NB4 (cell line): ENCODE measurements around the gene ZNF483.

Experiments used
- CTCF ChIP-seq: IDR thresholded peaks from one replicate; pipeline ENCODE4 v1.5.1; 2012; ENCODE audit warnings: low read depth, low read length
- MAX ChIP-seq: IDR thresholded peaks from 2 replicates; pipeline ENCODE4 v1.6.1; 2011; ENCODE audit warnings: low read depth, low read length
- MYC ChIP-seq: IDR thresholded peaks from 2 replicates; pipeline ENCODE4 v1.6.1; 2011; ENCODE audit warnings: low read depth, low read length
- POLR2A ChIP-seq: IDR thresholded peaks from 2 replicates; pipeline ENCODE4 v1.6.1; 2011; ENCODE audit warnings: mild to moderate bottlenecking; ENCODE audit not compliant: insufficient read length; ENCODE audit errors: extremely low read depth

GRCh38 chr9:111610149-111610548 lies 85.2 kb downstream of the ZNF483 start:
- TF ChIP-seq CTCF (no peak), MAX (no peak), POLR2A (no peak), MYC (no peak)
